Stimulated activated CD8-positive, alpha-beta memory T cell treated with anti-CD3 and anti-CD28 coated beads, Interleukin-12 subunit alpha, Interleukin-12 subunit beta, amount 100 ng/mL, for 24 hours (primary cell): ENCODE results near the gene LINGO1.
A peak's percentile ranks its signal among the peaks of the same experiment; 100 is the strongest.

Source experiments
- DNase-seq: peaks from one replicate; pipeline ENCODE4 v3.0.0-alpha.2; 2020; ENCODE audit errors: extremely low read depth

LINGO1 gene

DNA sequence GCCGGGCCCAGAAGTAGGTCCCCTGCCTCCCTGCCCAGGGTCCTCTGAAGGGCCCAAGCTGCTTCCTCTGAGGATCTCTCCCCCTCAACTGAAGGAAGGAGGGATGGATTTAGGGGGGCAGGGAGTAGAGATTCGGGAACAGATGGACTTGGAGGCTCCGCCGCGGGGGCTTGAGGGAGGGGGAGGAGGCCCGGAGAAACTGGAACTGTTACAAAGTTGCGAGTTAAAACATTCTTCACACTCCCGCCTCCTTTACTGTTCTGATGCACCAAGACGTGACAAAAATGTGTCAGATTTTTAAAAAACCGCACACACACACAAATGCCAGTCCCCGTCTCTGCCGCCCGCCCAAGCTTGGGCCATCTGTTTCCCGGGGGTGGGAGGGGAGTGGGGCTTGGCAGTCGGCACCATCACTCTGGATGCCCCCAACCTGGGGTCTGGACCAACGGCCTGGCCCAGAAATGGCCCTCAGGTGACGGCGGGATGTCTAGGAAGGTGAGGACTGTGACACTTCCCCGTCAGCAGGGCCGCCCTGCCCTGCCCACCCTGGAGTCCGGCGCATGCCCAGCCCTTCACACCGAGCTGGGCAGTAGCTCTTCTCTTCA lies 25.0 kb upstream of the LINGO1 start:
- no peak for DNase-seq

DNA sequence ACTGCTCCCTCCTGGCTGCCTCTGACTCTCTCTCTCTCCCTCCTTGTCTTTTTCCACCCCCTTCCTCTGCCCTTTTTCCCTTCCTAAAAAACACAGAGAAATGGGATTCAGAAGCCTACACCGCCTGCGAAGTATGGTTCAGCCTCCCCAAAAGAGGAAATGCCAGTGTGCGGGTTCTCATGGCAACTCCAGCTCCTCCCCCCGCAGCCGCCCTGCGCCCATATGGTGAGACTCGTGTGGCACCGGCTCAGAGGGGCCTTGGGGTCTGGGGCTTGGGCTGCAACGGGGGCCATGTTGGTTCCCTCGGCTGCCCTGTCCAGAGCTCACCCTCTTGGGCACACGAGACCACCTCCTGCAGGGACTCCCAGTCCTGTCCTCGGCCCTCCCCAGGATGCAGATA lies 23.6 kb upstream of the LINGO1 start:
- DNase-seq, result no peak

DNA sequence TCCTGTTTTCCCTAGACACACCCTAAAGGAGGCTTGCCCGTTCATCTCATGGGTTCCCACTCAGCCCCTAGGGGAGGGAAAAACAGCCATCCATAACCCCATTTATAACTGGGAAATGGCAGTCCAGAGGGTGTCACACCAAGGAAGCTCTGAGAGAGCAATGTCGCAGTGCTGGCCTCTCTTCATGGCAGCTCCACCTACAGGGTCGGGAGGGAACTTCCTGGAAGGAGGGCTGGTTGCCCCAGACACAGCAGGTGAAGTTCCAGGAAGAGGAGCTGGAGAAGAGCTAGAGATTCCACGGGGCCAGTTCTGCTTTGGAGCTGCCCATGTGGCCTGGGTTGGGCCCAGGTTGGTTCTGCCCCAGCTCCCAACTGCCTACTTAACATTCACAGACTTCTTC lies 22.3 kb upstream of the LINGO1 start:
- no peak for DNase-seq

DNA sequence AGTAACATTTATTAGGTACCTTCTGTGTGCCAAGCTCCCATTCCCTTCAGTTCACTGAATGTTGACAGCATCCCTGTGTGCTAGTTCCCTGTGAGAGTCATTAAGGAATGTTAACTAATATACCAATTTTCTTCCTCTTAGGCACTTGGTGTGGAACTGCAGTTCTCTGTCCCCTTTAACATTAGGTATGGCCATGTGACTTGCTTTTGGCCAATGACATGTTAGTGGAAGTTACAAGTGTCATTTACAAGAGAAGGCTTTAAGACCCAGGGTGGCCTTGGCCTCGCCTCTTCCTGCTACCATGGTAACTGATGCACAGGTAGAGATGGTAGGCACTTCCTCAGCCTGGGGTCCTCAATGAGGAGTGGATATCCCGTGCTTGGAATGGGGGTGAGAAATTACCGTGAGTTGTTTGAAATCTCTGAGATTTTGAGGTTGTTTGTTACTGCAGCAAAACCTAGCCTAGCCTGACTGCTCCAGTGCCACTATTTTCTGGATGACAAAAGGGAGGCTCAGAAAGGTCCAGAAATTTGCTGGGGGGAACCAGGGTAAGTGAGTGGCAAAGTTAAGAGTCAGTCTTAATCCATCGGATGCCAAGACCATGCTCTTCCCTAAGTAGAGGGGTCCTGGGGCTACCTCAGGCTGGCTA lies 21.2 kb upstream of the LINGO1 start:
- no peak for DNase-seq

DNA sequence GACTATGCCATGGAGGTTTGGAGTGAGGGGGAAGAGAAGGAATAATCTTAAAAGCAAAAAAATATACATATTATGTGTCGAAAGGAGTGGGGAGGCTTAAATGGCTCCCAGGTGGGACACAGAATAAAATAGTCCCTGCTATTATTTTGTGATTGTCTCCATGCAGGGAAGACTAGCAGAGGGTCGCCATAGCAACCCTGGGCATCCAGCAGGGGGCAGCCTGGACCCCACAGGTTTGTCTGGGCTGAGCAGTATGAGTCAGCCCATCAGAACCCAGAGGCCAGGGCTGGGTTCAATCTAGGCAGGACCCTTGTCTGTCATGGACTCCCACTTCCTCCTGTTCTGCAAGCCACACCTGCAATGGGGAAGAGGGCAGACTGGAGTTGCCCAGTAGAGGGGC lies 17.6 kb upstream of the LINGO1 start:
- DNase-seq, result no peak

DNA sequence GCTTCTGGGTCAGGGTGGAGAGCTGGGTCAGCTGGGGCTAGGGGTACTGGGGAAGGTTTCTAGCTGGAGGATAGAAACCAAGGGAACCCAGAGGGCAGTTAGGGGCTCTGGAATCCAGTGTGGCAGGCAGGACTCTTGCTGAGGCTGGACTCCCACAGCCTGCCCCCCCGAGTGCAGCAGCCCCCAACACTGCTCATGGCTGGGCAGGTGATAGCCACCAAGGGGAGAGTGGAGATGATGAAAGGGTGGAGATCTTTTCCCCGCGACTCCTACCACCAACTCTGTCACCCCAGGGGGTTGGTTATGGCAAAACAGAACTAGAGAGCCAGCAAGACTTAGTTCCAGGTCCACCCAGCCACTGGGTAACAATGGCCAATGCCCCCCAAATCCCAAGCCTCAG lies 16.9 kb upstream of the LINGO1 start:
- no peak for DNase-seq

DNA sequence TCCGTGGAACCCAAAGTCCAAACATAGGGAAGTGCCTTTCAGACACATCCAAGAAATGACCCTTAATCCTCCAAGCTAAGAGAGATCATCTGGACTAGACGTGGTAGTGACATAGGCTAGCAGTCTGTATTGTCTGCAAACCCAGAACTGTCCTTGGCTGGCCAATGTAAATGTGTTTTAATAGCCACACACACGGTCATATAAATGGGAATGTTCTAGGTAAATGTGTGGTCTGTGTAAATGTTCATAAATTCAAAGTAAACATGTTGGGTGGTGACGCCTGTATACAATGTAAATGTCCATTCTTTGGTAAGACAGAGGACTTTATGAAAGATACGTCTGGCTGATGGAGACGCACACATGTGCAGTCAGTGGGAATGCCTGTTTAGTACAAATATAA lies 16.3 kb upstream of the LINGO1 start:
- no peak for DNase-seq

DNA sequence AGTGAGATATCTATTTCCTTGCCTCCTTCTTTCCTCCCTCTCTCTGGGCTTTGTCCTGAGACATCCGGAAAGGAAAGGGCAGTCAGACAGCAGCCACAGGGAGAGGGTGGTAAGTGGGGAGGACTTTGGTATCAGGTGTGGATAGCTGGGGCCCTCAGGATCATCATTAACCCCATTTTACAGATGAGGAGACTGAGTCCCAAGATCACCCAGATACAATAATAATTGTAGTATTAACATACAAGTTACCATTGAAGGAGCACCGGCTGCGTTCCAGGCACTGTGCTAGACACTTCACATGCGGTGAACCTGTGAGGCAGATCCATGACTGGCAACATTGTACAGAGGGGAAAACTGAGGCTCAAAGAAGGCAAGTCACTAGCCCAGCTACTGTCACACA lies 15.2 kb upstream of the LINGO1 start:
- DNase-seq, result no peak

DNA sequence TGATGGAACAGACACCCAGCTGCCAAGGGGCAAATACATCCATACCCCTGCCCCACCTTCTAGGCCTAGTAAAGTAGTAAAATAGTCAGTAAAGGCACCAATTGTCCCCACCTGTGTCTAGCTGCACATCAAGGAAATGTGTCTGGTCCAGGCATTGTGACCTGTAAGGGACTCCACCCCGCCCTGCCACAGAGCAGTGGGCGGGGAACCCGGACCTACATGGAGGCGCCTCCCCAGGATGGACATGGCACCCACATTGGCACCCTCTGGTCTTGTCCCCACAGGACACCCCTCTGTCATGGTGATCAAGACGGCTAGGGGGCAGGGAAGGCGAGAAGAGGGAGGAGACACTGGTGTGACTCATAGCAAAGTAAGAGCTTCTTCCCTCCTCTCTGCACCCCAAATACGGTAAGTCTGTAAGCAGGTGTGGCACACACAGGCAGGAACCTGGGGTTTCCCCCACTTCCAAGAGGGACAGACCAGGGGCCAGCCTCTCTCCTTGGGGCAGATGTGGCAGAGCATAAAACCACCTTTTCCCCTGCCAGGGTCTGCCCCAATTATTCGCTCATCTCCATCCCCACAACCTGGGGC lies 13.5 kb upstream of the LINGO1 start:
- no peak for DNase-seq

DNA sequence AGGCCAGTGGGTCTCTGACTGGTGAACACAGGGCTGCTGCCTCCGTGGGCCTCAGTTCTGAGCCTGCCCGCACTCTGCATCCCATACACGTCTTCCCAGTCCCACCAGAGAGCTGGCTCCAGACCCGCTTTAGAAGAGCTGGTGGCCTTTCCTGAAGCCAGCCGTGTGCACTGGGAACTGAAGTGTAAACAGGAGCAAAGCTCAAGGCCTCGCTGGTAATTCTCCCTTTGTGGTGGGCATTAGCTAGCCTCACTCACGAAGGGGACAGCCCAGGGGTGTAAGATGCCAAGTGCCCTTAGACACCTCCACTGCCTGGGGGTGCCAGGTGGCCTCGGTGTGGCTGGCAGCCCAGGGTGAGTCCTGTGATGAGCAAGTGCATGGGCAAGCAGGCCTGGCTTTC lies 12.9 kb upstream of the LINGO1 start:
- no peak for DNase-seq

DNA sequence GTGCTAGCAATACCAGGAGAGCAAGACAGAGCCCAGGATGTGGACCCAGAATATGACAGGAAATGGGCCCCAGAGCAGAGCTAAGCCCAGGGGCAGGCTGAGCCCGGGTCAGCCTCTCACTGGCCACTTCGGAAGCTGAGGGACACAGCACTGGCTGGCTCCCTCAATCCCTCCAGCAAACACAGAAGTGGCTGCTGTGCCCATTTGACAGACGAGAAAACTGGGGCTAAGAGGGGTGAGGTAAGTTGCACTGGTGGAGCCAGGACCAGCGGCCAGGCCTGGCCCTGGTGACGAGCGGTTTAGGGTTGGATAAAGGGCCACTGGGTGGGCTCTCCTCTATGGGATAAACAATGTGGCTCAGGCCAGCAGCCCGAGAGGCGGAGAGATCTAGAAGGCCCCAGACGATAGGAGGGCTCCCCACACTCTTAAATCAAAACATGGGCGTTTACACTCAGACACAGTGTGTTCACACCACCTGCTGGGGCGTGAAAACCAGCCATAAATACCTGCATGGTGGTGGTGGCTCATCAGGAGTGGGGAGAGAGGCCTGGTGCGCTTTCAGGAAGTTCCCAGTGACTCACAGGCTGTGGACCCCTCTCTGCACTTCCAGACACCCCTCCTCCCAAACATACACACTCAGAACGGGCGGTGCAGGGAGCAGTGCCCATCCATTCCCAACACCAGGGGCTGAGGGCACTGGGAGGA lies 12.0 kb upstream of the LINGO1 start:
- DNase-seq, result no peak

DNA sequence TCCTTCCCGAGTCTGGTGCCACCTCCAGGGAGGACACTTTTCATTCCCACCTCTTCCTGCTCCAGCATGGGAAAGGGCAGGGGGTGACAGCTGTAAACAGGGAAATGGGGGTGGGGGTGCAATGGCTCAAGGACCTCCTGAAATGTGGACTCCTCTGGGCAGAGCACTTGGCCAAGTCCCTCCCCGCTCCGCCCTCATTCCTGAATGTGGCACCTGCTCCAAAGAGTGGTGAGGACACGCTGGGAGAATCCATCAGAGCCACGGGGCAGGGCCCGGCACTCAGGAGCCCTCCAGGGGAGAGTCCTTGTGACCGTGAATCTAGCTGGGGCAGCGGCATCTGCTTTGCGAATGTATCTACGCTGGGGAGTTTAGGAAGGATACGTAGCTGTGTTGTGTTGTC lies 11.1 kb upstream of the LINGO1 start:
- DNase-seq, result no peak

DNA sequence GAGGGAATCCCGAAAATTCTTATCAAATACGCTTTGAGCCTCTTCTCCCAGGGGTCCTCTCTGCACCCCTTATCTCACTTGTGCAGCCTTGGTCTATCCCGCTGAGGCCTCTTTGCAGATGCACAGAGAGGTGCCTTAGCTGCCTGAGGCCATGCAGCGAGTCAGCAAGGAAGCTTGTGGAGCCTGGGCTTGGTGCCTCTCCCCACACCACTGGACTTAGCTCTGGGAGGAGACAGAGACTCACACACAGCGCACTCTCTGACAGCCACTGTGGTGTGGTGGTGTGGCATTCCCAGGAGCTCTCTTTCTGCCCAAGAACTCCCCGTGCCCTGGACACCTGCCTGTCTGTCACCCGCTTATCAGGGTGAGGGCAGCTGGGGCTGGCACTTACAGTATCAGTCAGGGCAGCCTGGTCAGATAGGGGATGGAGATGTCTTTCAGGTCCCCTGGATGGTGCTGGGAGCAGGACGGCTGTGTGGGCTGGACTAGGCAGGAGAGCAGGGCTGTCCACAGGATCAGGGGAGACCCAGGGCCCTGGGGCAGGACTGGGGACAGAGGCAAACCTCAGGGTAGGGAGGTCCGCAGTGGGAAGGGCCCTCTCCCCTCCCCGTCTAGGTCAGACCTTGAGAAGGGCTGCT lies 10.2 kb upstream of the LINGO1 start:
- DNase-seq, result no peak

DNA sequence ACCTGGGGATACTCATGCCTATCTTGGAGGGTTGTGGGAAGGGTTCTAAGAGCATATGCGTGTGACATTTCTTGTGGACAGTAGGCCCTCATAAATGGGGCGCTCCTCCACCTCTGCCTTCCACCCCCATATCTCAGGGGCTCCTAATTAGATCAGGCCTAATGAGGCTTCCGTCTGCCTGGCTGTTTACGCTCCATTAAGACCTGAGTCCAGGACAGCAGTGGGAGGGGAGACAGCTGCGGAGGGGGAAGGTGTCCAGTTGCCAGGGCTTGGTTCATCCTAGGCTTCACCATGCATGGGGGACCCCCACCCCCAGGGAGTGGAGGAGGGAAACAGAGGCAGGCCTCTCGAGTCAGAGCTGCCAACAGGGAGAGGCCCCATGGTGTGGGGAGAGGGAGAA lies 9.3 kb upstream of the LINGO1 start:
- no peak for DNase-seq

DNA sequence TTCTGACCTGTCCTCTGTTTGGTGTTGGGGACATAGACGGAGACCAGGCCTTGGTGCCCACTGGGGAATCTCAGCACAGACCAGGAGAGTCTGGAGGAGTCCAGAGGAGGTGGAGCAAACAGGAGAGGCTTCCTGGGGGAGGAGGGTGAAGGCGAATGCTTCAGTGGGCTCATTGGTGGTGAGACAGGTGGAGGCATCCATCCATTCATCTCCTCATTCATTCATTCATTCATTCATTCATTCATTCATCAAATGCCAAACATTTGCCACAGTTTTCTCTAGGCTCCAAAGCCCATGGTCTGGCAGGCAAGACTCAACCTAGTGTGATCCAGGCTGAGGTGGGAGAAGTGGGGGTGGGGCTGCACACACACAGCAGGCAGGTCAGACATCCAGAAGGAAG lies 7.9 kb upstream of the LINGO1 start:
- no peak for DNase-seq

DNA sequence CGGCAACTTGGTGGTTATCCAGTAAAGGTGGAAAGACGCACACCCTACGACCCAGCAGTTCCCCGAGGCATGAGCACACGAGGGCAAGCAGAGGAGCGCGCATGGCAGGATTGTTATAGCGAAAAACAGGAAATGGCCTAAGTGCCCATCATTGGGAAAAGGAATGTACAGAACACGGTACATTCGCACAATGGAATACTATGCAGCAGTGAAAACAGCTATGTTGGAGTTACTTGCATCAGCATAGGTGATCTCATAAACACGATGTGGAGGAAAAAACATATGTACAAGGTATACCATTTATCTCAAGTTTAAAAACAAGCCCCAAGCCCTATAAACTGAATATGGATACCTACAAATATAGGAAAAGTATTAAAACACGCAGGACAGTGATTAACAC lies 6.7 kb upstream of the LINGO1 start:
- no peak for DNase-seq

DNA sequence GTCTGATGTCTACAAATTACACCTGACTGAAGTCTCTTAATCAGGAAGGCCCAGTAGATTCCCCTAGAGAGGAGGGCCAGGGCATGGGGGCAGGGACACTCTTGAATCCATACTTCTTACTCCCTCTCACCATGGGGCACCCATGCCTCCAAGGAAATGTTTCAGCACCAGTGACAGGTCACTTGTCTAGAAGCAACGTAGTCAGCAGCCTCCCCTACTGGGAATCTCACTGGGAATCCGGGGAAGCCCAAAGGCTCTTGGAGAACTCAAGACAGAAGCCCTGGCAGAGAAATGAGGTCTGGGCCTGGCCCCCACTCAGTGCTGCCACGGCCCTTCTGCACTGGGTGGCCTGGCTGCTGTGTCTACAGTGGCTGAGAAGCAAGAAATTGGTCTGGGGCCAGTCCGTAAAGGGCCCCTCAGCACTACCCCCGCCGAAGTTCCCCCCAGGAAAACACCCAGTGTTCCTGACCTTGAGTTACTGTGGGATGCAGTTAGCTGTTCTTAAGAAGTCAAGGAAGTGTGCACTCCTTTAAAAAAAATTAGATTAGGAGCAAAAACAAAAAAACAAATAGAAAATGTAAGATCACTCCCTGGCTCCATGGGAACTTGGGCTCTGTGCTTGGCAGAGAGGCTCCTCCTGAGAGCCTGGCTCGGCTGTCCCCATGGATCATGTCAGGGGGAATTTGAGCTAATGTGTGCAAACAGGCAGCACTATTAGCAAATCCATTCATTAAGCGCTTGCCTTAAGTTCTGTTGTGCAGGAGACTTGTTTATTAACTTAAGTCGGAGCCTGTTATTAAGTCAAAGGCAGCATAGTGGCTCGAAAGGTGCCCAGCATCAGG lies 5.4 kb upstream of the LINGO1 start:
- no peak for DNase-seq

DNA sequence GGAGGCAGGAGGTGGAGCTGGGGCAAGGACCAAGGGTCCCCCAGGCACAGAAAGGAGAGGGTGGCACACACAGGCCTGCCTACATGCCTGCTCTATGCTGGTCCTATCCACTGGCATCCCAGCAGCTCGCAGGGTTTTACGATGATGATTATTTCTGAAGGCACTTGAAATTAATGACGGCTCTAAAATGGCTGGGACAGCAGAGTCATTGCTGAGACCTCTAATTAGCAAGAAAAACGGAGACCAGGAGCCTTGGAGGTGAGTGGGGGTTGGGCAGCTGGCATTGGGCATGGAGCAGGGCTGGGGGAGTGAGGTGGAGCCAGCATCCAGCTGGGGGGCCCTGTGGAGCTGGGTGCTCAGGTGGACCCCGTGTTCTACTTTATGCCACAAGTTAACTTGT lies 3.5 kb upstream of the LINGO1 start:
- DNase-seq, result no peak

DNA sequence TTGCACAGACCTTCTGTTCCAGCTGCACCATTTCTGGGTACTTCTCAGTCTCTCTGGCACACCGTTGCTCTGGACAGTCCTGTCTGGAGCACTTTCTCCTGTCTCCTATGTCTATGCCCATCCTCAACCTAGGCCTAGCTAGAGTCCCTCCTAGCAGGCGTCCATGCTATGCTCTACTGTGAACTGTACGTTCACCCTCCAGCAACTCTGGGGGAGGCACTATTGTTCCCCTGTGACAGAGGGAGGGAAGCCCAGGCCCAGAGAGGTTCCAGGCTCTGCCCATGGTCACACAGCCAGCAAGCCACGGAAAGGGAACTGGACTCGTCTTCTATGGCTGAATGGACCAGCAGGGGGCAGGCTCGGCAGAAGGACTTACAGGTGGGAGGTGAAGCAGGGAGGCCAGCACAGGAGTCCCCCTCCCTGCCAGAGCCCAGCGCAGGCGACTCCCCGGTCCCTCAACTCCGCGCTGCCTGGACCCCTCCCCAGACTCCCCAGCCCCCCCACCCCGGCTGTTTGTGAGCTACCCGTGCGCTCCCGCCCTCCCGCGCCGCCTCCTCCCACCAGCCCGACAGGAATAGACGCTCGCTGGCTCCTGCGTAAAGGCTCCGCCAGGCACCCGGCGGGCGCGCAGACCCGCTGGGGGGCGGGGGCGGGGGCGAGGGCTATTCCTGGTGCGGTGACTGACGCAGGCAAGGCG lies 1.7 kb upstream of the LINGO1 start:
- peak; percentile 17 for DNase-seq

DNA sequence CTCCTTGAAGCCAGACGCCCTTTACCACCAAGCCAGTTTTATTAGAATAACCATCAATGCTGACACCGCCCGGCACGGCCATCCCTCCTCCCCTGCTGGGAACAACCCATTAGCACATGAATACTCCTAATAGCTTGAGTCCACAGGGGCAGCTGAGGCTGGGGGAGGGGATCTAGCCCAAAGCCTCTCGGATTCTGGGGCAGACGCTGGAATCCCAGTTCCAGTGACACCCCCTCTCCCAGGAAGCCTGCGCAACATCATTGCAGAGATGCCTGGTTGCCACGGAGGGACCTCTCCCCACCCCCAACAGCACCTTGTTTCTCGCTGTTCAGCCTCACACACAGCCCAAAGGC lies 1.2 kb upstream of the LINGO1 start:
- DNase-seq, result no peak
